ENCODE measurements around the gene MRPL41. TPM values are rescaled to one million over a fixed set of nuclear protein-coding genes. Genes with fewer than 3 reads are reported as not detected.

MRPL41 gene
- total and polyA plus RNA-seq, 2 of the 13 experiments (the other 11 are each of a cell fraction or from before 2014, with no cell fraction given): 20.9 to 54.0 TPM

GRCh38 chr9:137552022-137552768 is 516 bp downstream of the MRPL41 start (continued):
- TF ChIP-seq TFDP2 (CRISPR knock-in tag; IDR thresholded peaks at IDR 0.05) (no peak; the same call in 1 of the 2 replicates), SPEN (CRISPR knock-in tag; IDR thresholded peaks at IDR 0.05; ENCODE audit: low read depth) (no peak; the same call in 1 of the 2 replicates), ELF1 (CRISPR knock-in tag; IDR thresholded peaks at IDR 0.05) (no peak), ZNF546 (CRISPR knock-in tag; conservative IDR thresholded peaks at IDR 0.05) (no peak), NFIC (IDR thresholded peaks at IDR 0.05; ENCODE audit: low read length) (no peak), MAFG (CRISPR knock-in tag; IDR thresholded peaks at IDR 0.05) (no peak), RCOR2 (CRISPR knock-in tag; IDR thresholded peaks at IDR 0.05) (no peak), REPIN1 (CRISPR knock-in tag; IDR thresholded peaks at IDR 0.05; ENCODE audit: borderline replicate concordance, low read depth) (no peak), HNF1A (IDR thresholded peaks at IDR 0.05; ENCODE audit: low read depth) (no peak), HNF1A (CRISPR knock-in tag; IDR thresholded peaks at IDR 0.05; ENCODE audit: borderline replicate concordance) (no peak), ZSCAN25 (CRISPR knock-in tag; IDR thresholded peaks at IDR 0.05) (no peak), ZFP91 (CRISPR knock-in tag; IDR thresholded peaks at IDR 0.05; ENCODE audit: borderline replicate concordance) (peak; percentile 67; the same call in 1 of the 2 replicates), POLR2AphosphoS2 (IDR thresholded peaks at IDR 0.05; ENCODE audit: low read depth, low read length) (no peak), RXRB (CRISPR knock-in tag; IDR thresholded peaks at IDR 0.05; ENCODE audit: borderline replicate concordance) (no peak; the same call in 1 of the 2 replicates)

Data from HepG2 (cell line).